HG03103 (cell line): ENCODE results near the gene PPP6R2.
"Not testable (repeated sequence)": the region's sequence is repeated elsewhere in the genome, so short reads cannot be mapped to it uniquely, and the experiment has no call there.

Experiments used
- ATAC-seq: cut with Tn5 transposase; IDR thresholded peaks from one replicate; pipeline ENCODE4 v1.9.1; 2021; ENCODE audit warnings: low read depth; ENCODE audit not compliant: unreplicated experiment

PPP6R2 gene

GRCh38 chr22:50337262-50338041 is 5.7 kb upstream of the PPP6R2 start:
- no peak for ATAC-seq

GRCh38 chr22:50338042-50338573 is 5.0 kb upstream of the PPP6R2 start:
- no peak for ATAC-seq

DNA sequence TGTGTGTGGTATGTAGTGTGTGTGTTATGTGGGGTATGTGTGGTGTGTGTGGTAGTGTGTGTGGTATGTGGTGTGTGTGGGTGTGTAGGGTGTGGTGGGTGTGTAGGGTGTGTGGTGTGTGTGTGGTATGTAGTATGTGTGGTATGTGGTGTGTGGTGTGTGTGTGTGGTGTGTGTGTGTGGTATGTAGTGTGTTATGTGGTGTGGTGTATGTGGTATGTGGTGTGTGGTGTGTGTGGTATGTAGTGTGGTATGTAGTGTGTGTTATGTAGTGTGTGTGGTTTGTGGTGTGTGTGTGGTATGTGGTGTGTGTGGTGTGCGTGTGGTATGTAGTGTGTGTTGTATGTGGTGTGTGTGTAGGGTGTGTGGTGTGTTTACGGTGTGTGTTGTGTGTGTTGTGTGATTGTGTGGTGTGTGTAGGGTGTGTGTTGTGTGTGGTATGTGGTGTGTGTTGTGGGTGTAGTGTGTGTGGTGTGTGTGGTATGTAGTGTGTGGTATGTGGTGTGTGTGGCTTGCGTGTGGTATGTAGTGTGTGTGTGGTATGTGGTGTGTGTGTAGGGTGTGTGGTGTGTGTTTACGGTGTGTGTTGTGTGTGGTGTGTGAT is 4.2 kb upstream of the PPP6R2 start:
- no peak for ATAC-seq

DNA sequence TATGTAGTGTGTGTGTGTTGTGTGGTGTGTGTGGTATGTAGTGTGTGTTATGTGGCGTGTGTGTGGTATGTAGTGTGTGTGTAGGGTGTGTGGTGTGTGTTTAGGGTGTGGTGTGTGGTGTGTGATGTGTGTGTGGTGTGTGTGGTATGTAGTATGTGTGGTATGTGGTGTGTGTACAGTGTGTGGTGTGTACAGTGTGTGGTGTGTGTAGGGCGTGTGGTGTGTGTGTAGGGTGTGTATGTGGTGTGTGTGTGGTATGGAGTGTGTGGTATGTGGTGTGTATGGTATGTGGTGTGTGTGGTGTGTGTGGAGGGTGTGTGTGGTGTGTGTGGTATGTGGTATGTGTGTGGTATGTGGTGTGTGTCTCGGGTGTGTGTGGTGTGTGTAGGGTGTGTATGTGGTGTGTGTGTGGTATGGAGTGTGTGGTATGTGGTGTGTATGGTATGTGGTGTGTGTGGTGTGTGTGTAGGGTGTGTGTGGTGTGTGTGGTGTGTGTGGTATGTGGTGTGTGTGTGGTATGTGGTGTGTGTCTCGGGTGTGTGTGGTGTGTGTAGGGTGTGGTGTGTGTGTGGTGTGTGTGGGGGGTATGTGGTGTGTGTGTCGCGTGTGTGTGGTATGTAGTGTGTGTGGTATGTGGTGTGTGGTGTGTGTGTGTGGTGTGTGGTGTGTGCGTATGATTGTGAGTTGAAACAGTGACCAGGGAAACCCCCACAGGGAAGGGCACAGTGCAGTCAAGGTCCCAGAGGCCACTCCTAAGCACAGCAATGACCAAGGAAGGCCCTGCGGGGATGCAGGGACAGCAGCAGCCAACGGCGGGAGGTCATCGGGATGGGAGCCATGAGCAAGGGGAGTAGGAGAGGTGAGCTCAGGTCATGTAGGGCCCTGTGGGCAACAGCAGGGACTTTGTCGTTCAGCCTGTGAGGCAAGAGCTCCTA is 2.9 kb upstream of the PPP6R2 start:
- ATAC-seq: no peak

GRCh38 chr22:50341977-50342650 is 1.0 kb upstream of the PPP6R2 start:
- ATAC-seq: no peak

DNA sequence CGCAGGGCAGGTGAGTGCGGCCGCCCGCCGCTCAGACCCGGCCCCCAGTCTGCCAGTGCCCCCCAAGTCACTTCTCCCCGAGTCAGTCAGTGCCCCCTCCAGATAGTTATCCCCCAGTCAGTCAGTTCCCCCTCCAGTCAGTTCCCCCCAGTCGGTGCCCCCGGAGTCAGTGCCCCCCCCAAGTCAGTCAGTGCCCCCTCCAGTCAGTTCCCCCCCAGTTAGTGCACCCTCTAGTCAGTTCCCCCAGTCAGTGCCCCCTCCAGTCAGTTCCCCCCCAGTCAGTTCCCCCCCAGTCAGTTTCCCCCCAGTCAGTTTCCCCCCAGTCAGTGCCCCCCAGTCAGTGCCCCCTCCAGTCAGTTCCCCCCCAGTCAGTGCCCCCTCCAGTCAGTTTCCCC is 411 bp downstream of the PPP6R2 start:
- ATAC-seq: no peak

GRCh38 chr22:50346470-50346869 is 3.3 kb downstream of the PPP6R2 start:
- no peak for ATAC-seq

- ATAC-seq: no peak
Measured at GRCh38 chr22:50347157-50347556, 4.0 kb downstream of the PPP6R2 start.

GRCh38 chr22:50348058-50348457 is 4.9 kb downstream of the PPP6R2 start:
- ATAC-seq: no peak

GRCh38 chr22:50356186-50356585 is 13.1 kb downstream of the PPP6R2 start:
- no peak for ATAC-seq

DNA sequence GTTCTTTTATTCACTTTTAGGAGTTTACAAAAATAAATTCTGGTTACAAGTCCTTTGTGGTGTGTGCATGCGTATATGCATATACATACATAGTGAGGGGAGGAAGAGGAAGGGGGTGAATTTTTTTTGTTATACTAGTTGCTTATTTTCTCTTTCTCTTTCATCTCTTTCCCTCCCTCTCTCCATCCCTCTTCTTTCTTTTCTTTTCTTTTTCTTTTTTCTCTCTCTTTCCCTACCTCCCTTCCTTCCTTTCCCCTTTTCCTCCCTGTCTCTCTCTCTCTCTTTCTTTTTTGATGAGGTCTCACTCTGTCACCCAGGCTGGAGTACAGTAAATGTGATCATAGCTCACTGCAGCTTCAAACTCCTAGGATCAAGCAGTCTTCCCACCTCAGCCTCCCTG is 14.1 kb downstream of the PPP6R2 start:
- ATAC-seq: no peak

DNA sequence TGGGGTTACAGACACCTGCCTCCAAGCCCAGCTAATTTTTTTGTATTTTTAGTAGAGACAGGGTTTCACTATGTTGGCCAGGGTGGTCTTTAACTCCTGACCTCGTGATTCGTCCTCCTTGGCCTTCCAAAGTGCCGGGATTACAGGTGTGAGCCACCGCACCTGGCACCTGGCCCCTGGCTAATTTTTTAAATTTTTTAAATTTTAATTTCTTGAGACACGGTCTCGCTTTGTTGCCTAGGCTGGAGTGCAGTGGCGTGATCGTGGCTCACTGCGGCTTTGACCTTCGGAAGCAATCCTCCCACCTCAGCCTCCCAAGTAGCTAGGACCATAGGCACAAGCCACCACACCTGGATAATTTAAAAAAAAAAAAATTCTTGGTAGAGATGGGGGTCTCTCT is 14.6 kb downstream of the PPP6R2 start:
- ATAC-seq: no peak

DNA sequence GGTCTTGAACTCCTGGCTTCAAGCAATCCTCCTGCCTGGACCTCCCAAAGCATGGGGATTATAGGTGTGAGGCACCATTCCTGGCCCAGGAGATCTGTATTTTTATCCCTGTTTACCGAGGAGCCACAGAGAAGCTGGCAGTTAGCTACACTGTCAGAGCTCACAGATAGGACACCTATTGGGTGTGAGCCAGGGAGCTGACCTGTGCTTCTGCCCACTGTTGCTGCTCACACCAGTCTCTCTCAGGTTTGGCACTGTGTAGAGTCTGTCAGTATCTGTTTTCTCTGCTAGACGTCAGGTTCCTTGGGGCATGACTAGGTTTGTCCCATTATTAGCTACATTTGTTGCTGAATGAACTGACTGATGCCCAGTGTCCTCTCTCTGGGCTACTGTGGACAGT is 17.5 kb downstream of the PPP6R2 start:
- ATAC-seq: no peak

GRCh38 chr22:50361222-50361621 is 18.1 kb downstream of the PPP6R2 start:
- ATAC-seq: no peak

- no peak for ATAC-seq
Measured at GRCh38 chr22:50361688-50362087, 18.6 kb downstream of the PPP6R2 start.

GRCh38 chr22:50363166-50363802 is 20.2 kb downstream of the PPP6R2 start:
- no peak for ATAC-seq

GRCh38 chr22:50363803-50364194 is 20.7 kb downstream of the PPP6R2 start:
- not testable (repeated sequence) for ATAC-seq

DNA sequence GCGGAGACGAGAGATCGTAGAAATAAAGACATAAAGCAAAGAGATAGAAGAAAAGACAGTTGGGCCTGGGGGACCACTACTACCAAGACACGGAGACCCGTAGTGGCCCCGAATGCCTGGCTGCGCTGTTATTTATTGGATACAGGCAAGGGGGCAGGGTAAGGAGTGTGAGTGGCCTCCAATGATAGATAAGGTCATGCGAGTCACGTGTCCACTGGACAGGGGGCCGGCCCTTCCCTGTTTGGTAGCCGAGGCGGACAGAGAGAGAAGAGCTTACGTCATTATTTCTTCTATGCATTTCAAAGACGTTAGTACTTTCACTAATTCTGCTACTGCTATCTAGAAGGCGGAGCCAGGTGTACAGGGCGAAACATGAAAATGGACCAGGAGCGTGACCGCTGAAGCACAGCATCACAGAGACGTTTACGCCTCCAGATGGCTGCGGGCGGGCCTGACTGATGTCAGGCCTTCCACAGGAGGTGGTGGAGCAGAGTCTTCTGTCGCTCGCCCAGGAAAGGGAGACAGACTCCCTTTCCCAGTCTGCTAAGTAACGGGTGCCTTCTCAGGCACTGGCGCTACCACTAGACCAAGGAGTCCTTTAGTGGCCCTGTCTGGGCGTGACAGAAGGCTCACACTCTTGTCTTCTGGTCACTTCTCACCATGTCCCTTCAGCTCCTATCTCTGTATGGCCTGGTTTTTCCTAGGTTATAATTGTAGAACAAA is 24.8 kb downstream of the PPP6R2 start:
- no peak for ATAC-seq

- no peak for ATAC-seq
Measured at GRCh38 chr22:50371101-50371648, 28.0 kb downstream of the PPP6R2 start.
